ENCODE data around the gene ALLC.

- TF ChIP-seq, protein P1, sequence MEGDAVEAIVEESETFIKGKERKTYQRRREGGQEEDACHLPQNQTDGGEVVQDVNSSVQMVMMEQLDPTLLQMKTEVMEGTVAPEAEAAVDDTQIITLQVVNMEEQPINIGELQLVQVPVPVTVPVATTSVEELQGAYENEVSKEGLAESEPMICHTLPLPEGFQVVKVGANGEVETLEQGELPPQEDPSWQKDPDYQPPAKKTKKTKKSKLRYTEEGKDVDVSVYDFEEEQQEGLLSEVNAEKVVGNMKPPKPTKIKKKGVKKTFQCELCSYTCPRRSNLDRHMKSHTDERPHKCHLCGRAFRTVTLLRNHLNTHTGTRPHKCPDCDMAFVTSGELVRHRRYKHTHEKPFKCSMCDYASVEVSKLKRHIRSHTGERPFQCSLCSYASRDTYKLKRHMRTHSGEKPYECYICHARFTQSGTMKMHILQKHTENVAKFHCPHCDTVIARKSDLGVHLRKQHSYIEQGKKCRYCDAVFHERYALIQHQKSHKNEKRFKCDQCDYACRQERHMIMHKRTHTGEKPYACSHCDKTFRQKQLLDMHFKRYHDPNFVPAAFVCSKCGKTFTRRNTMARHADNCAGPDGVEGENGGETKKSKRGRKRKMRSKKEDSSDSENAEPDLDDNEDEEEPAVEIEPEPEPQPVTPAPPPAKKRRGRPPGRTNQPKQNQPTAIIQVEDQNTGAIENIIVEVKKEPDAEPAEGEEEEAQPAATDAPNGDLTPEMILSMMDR (IDR thresholded peaks at IDR 0.05), result peak in 1 of 6 experiments; percentile 14
- TF ChIP-seq POLR2A (IDR thresholded peaks at IDR 0.05), result no peak
These were observed 4.2 kb downstream of the ALLC start for GRCh38 chr2:3662239-3662638.
